ENCODE data around the gene TRAPPC2.

The TRAPPC2 gene

DNA sequence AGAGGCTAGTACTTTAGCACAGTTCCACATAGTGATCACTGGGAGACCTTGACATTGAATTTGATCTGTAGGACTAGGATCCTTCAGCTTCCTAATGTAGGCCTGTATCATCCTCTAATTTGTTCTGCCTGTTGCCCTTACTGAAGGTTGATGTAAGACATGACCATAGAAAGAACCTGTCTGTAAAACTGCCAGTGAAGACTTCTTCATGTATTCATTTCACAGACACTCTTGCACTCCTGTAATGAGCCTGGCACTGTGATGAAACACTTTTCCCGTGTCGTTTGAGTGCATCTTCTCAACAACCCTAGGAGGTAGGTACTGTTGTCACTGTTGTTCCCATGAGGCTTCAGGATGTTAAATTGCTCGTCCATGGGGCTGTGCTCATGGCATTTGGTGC, 30.8 kb downstream of the TRAPPC2 start:
- no peak for TF ChIP-seq ZFX (IDR thresholded peaks at IDR 0.05)
- TF ChIP-seq, protein P1, sequence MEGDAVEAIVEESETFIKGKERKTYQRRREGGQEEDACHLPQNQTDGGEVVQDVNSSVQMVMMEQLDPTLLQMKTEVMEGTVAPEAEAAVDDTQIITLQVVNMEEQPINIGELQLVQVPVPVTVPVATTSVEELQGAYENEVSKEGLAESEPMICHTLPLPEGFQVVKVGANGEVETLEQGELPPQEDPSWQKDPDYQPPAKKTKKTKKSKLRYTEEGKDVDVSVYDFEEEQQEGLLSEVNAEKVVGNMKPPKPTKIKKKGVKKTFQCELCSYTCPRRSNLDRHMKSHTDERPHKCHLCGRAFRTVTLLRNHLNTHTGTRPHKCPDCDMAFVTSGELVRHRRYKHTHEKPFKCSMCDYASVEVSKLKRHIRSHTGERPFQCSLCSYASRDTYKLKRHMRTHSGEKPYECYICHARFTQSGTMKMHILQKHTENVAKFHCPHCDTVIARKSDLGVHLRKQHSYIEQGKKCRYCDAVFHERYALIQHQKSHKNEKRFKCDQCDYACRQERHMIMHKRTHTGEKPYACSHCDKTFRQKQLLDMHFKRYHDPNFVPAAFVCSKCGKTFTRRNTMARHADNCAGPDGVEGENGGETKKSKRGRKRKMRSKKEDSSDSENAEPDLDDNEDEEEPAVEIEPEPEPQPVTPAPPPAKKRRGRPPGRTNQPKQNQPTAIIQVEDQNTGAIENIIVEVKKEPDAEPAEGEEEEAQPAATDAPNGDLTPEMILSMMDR (conservative IDR thresholded peaks at IDR 0.05): no peak
- H3K27ac ChIP-seq: no peak overlapping the region

DNA sequence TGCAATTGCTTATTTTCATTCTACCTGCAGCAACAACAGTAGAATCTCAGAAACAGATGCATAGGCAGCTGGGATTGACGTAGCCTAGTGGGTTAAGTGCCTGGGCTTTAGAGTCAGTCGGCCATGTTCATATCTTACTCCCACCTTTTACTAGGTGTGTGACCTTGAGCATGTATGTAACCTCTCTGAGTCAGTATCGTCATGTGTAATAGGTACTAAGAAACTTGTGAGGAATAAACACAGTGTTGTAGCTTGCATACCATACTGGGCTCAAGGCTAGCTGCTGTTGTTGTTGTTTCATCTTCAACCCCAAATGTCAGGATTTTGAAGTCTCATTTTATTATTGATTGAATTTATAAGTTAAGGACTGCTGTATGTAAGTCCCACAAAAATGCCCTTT, 31.3 kb downstream of the TRAPPC2 start:
- no peak overlapping the region for H3K27ac ChIP-seq
- TF ChIP-seq, protein P1 (conservative IDR thresholded peaks at IDR 0.05): no peak
- no peak for TF ChIP-seq ZFX (IDR thresholded peaks at IDR 0.05)

DNA sequence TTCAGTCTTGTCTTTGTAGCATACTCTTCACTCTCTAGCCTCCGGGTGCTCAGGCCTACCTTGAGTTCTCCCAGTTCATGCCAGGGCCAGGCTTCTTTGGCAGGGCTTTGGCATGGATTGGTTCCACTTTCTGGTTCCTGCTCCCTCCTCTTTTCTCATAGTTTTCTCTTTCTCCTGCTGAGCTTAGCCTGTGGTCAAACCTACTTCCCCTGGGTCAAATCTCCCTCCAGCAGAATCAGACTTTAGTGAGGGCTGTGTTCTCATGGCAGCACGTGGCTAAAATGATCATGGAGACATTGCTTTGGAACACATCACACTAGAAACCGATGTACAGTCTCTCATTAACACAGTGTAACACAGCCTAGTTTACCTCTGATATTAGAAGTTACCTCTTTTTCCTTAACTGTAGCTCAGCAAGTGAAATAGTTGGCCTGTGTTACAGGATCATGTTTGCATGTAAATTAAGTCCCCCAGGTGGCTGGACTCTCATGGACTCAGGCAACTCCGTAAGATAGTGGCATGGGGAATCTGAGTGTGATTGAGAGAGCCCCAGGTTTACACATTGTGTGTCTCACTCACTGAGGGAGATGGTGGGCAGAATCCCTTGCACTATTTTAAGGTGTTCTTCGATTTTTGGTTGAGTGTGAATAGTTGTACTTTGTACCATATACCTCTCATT, 32.2 kb downstream of the TRAPPC2 start:
- no peak overlapping the region for H3K27ac ChIP-seq
- TF ChIP-seq, protein P1 (conservative IDR thresholded peaks at IDR 0.05): no peak
- TF ChIP-seq ZFX (IDR thresholded peaks at IDR 0.05): no peak

DNA sequence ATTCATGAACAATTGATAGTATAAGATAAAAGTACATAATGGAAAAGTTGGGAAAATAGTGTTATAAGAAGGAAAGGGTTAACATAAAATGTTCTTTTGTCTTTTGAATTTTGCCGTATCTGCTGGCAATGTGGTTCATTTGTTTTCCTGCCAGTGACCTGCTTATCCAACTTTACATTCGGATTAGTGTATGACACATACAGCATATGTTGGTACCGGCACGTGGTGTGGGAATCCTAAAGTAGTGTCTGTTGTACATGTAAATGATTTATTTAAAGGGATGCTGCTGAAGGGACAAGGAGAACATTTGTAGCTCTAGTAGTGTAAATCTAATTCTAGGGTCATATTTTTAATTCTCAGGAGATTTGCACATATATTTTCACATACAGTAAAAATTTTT, 34.0 kb downstream of the TRAPPC2 start:
- H3K27ac ChIP-seq: no peak overlapping the region
- TF ChIP-seq, protein P1 (conservative IDR thresholded peaks at IDR 0.05): no peak
- no peak for TF ChIP-seq ZFX (IDR thresholded peaks at IDR 0.05)

GRCh38 chrX:13699183-13699826, 35.1 kb downstream of the TRAPPC2 start:
- TF ChIP-seq, protein P1 (conservative IDR thresholded peaks at IDR 0.05): no peak
- no peak for TF ChIP-seq ZFX (IDR thresholded peaks at IDR 0.05)
- no peak overlapping the region for H3K27ac ChIP-seq

- TF ChIP-seq, protein P1 (conservative IDR thresholded peaks at IDR 0.05): no peak
- no peak for TF ChIP-seq ZFX (IDR thresholded peaks at IDR 0.05)
- H3K27ac ChIP-seq: no peak overlapping the region
Observed at GRCh38 chrX:13698432-13698831, 36.0 kb downstream of the TRAPPC2 start.

- no peak overlapping the region for H3K27ac ChIP-seq
- TF ChIP-seq ZFX (IDR thresholded peaks at IDR 0.05): no peak
- TF ChIP-seq, protein P1 (conservative IDR thresholded peaks at IDR 0.05): no peak
Observed at GRCh38 chrX:13697976-13698375, 36.4 kb downstream of the TRAPPC2 start.
